GM18505 (cell line): ENCODE measurements around the gene ACADVL.
"Not testable (repeated sequence)": the region's sequence is repeated elsewhere in the genome, so short reads cannot be mapped to it uniquely, and the experiment has no call there.

Experiments used
- ATAC-seq: cut with Tn5 transposase; IDR thresholded peaks from one replicate; pipeline ENCODE4 v1.9.1; 2021; ENCODE audit not compliant: unreplicated experiment
- POLR2A ChIP-seq: IDR thresholded peaks from 4 replicates; pipeline ENCODE4 v1.6.1; 2011; ENCODE audit warnings: borderline replicate concordance; ENCODE audit not compliant: insufficient read depth, insufficient read length; ENCODE audit errors: extremely low read depth

Gene ACADVL

DNA sequence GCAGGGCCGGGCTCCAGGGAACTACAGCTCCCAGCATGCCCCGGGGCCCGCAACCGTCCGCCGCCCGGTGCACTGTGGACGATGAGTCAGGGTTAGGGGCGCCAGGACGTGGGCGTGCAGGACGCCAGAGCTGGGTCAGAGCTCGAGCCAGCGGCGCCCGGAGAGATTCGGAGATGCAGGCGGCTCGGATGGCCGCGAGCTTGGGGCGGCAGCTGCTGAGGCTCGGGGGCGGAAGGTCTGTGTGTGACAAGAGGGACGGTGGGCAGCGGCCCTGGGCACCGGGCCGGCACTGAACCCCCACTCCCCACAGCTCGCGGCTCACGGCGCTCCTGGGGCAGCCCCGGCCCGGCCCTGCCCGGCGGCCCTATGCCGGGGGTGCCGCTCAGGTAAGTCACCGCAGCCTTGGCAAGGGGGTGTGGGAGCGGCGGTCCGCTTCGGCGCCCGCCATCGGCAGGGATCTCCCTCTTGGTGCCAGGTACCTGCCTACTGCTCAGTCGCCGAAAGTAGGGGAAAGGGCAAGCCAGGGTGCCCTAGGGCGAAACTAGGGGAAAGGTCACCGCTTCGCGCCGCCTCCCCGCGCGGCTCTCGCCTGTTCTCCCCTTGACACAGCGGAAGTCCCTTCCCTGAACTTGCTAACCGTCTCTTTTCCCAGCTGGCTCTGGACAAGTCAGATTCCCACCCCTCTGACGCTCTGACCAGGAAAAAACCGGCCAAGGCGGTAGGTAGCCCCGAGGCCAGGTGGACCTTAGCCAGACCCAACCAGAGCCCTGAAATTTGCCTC, at the start of gene ACADVL, which contains the start of gene DLG4:
ACADVL (plus strand) TSS at position 127 of the 781 bp plus-strand sequence; CDS start at position 174, 47 bp downstream.
DLG4 (minus strand) TSS at position 25 of the 781 bp plus-strand sequence.
- peak; percentile 68 for TF ChIP-seq POLR2A
- ATAC-seq, result no peak

DNA sequence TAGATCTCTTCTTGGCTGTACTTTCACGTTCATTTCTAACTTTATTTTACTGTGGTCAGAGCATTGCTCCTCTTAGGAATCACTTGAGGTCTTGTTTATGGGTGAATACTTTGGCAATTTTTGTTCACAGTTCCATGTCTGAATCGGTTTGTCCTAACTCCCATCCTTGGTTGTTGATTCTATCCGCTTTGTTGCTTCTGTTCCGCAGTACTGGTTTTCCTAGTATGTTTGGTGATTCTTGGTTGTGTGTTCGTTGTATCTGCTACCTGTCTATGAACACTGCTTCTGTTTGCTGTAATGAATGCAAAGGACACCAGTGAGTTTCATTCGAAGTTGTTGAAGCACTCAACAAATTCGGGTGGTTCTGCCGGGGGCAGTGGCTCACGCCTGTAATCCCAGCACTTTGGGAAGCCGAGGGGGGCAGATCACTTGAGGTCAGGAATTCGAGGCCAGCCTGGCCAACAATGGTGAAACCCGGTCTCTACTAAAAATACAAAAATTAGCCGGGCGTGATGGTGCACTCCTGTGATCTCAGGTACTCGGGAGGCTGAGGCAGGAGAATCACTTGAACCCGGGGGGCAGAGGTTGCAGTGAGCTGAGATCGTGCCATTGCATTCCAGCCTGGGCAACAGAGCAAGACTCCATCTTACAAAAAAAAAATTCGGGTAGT, 47.1 kb upstream of the ACADVL start:
- ATAC-seq, result not testable (repeated sequence)

DNA sequence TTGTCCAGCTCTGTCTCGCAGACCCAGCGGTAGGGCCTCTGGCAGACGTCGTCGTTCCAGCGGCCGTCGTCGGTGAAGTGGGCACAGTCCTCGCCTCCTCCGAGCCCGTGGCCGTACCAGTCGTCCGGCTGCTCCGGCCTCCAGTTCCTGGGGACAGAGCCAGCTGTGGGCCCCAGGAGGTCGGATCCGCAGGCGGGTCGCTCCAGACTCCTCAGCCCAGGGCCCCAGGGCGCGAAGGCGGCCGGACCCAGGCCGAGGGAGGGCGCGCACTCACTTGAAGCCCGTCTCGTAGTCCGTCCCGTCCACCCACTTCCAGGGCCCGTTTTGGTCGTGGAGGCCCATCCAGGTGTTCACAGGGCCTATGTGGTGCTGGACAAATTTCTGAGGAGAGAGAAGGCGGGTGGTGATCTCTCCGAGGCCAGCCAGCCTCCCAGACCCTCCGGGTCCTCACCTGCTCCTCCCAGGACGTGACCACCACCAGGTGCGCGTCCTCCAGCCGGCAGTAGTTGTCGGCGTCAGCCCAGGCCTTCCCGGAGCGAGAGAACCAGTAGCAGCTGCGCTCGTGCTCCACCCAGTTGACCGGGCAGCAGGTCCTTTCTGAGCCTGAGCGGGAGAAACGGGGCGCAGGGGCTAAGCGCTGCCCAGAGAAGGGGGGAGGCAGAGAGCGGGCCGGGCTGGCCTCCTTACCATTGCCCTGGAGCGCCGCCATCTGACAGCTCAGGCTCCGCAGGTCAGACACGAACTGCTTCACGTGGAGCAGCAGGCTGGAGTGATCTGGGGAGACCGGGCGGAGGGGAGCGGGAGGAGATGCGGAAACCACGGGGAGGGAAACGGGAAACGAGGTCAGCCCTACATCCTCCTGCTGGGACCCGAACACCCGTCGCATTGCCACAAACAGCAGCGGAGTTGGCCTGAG, 45.8 kb upstream of the ACADVL start:
- no peak for TF ChIP-seq POLR2A
- no peak for ATAC-seq

DNA sequence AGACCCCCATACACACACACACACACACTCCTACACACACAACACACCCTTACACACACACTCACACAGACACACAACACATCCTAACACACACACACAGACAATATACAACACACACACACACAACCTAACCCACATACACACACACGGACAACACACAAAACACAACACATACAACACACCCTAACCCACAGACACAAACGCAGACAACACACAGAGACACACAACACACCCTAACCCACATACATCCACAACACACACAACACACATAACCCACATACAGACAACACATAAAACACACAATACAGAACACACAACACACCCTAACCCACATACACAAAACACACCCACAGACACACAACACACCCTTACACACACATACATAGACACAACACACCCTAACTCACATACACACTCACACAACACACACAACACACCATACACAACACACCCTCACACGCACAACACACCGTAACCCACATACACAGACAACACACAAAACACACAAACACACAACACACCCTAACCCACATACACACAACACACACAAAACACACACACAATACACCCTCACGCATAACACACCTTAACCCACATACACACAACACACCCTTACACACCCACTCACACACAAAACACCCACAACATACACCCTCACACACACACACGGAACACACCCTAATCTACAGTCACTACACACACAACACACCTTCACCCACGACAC, 45.0 kb upstream of the ACADVL start:
- ATAC-seq, result no peak
- no peak for TF ChIP-seq POLR2A

DNA sequence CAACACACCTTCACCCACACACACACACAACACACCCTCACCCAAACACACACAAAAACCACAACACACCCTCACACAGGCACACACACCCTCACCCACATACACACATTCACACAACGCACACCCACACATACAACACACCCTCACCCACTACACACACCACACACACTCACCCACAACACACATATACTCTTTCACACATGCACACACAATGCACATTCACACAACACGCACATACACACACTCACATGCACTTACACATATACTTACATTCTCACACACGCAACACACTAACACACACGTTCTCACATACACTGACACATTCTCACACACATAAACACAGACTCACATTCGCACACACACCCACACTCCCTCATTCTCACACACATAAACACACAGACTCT, 44.4 kb upstream of the ACADVL start:
- ATAC-seq, result no peak
- no peak for TF ChIP-seq POLR2A

DNA sequence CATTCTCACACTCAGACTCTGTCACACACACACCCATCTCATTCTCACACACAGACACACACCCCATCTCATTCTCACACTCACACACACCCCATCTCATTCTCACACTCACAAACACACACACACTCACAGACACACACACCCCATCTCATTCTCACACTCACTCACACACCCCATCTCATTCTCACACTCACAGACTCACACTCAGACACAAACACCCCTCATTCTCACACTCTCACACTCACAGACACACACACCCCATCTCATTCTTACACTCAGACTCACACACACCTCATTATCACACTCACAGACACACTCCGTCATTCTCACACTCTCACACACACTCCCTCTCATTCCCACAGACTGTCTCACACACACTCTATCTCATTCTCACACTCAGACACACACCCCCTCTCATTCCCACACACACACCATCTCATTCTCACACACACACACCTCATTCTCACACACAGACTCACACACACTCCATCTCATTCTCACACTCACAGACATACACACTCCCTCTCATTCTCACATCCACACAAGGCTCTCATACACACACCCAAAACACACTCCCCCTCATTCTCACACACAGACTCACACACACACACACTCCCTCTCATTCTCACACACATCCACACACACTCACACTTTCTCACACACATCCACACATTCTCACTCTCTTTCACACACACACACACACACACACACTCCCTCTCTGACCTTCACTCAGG, 43.5 kb upstream of the ACADVL start:
- no peak for ATAC-seq

DNA sequence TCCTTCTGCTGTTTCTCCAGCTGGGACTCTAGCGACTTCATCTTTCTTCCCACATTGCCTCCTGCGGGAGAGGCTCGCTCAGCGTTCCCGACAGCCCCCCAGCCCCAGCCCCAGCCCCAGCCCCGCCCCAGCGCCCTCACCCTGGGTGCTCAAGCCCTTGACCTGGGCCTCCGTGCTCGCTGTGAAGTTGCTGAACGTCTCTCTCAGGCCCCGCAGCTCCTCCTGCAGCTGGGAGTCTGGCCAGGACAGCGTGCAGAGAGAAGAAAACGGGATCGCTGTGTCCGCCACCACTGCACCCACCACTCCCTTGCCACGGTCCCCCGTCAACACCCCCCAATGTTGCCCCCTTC, 42.9 kb upstream of the ACADVL start:
- no peak for ATAC-seq
- TF ChIP-seq POLR2A, result no peak

More for the DNA sequence above, 43.5 kb upstream of the ACADVL start:
- TF ChIP-seq POLR2A, result no peak

DNA sequence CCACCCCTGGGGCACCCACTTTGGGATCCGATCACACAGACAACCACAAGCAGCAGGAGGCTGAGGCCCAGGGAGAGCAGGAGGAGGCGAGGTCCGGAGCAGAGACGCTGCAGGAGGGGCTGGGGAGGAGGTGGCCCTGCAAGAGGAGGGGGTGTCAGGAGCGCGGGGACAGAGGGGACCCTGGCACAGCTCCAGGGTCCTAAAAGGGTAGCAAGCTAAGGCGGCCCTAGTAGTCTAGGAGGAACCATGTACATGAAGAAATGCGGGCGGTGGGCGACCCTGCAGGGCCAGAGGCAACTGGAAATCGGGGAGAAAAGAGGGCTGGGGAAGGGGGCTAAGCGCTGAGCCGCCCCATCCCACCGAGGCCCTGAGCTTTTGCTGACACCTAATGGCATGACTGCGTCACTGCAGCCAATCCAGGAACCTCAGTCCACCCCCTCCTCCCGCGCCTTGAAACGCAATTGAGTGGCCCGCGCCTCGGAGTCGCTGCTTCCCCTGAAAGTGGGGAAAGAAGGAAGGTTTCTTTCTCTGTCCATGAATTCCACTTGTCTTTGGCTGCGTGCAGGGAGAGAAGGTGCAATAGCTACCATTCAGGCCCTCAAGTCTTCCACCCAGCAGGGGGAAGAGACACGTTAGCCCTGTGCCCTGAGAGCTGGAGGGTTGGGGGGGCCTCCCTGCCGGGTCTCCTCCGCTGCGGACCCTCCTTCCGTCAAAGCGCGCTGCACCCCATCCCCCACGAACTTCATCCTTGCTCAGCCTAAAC, 42.4 kb upstream of the ACADVL start:
- ATAC-seq, result no peak
- TF ChIP-seq POLR2A, result no peak

DNA sequence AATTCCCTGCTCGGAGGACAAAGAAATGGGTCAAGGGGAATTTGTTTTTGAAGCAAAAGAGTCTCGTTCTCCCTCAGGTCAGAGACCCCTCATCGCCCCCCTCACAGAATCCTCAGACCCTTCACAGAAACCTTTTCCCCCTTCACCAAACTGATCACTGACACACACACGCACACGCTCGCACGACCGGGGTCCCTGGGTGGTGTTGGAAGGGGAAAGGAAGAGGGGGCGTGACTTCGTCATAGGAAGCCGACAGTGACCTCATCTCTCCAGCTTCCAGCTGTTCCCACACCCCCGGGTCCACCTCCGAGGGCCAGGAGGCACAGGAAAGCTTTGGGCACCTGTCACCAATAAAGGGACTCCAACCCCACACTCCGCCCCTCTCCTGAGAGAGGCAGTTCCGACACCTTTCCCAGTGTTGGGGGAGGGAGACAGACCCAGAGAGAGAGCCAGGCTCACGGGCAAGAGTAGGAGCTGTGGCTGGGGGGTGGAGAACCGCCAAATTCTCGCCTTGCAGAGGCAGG, 41.7 kb upstream of the ACADVL start:
- ATAC-seq, result no peak
- TF ChIP-seq POLR2A, result no peak

DNA sequence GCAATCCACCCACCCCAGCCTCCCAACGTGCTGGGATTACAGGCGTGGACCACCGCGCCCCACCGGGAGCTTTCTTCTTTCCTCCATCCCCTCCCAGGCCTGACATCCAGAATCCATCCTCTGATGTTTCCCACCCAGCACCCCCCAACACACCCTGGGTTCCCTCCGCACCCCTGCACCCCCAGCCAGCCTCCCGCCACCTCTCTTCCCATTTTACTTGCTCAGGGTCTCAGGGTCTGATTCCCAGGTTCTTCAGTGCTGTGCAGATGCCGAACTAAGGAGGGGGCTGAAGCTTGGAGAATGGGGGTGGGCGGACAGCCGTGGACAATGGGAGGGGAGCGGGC, 40.8 kb upstream of the ACADVL start:
- TF ChIP-seq POLR2A, result no peak
- no peak for ATAC-seq
